HG03558 (cell line): Measurements from ENCODE around the gene ARHGEF7.

ENCODE experiments used
- ATAC-seq: cut with Tn5 transposase; IDR thresholded peaks from one replicate; pipeline ENCODE4 v1.9.1; 2021; ENCODE audit warnings: moderate number of reproducible peaks; ENCODE audit not compliant: unreplicated experiment; ENCODE audit errors: extremely low read depth

Gene ARHGEF7

GRCh38 chr13:111129465-111130115 lies 14.5 kb downstream of the ARHGEF7 start:
- ATAC-seq: peak; percentile 99

GRCh38 chr13:111130116-111130508 lies 15.0 kb downstream of the ARHGEF7 start:
- ATAC-seq: no peak

GRCh38 chr13:111131048-111131447 lies 15.9 kb downstream of the ARHGEF7 start:
- ATAC-seq: no peak

- no peak for ATAC-seq
Measured at GRCh38 chr13:111131611-111132010, 16.5 kb downstream of the ARHGEF7 start.

GRCh38 chr13:111132948-111133347 lies 17.8 kb downstream of the ARHGEF7 start:
- no peak for ATAC-seq

- ATAC-seq: no peak
Measured at GRCh38 chr13:111139452-111139851, 24.3 kb downstream of the ARHGEF7 start.

GRCh38 chr13:111139873-111140561 lies 24.9 kb downstream of the ARHGEF7 start:
- no peak for ATAC-seq

GRCh38 chr13:111140562-111141105 lies 25.5 kb downstream of the ARHGEF7 start:
- no peak for ATAC-seq

GRCh38 chr13:111142472-111142871 lies 27.4 kb downstream of the ARHGEF7 start:
- no peak for ATAC-seq

- ATAC-seq: no peak
Measured at GRCh38 chr13:111143865-111144540, 28.9 kb downstream of the ARHGEF7 start.

GRCh38 chr13:111145071-111145470 lies 30.0 kb downstream of the ARHGEF7 start:
- no peak for ATAC-seq

- no peak for ATAC-seq
Measured at GRCh38 chr13:111145506-111145905, 30.4 kb downstream of the ARHGEF7 start.

- ATAC-seq: no peak
Measured at GRCh38 chr13:111152844-111153243, 37.7 kb downstream of the ARHGEF7 start.

GRCh38 chr13:111153279-111153976 lies 38.3 kb downstream of the ARHGEF7 start:
- peak; percentile 72 for ATAC-seq

GRCh38 chr13:111153977-111154332 lies 38.8 kb downstream of the ARHGEF7 start:
- peak; percentile 26 for ATAC-seq

GRCh38 chr13:111156421-111156820 lies 41.3 kb downstream of the ARHGEF7 start:
- ATAC-seq: no peak

- no peak for ATAC-seq
Measured at GRCh38 chr13:111158136-111158805, 43.2 kb downstream of the ARHGEF7 start.

GRCh38 chr13:111159362-111160320 lies 44.5 kb downstream of the ARHGEF7 start:
- no peak for ATAC-seq

GRCh38 chr13:111160648-111161047 lies 45.5 kb downstream of the ARHGEF7 start:
- ATAC-seq: no peak
